Astrocyte (in vitro differentiated cells and primary cell): ENCODE measurements around the gene SRC. TPM values are rescaled to one million over a fixed set of nuclear protein-coding genes. Genes with fewer than 3 reads are reported as not detected.

Experiments
- DNase-seq: peaks from one replicate; pipeline ENCODE4 v3.0.0-alpha.2; 2010; ENCODE audit warnings: low read depth
- FAIRE-seq: peaks from 2 replicates; lab custom pipeline; 2011; peaks lifted over from hg19 to GRCh38; lab: Jason Lieb, UNC
- H2AFZ ChIP-seq: 2 replicates; pipeline ENCODE4 v1.6.0; 2012; ENCODE audit warnings: low read depth, low read length, inconsistent platforms
- H3K27ac ChIP-seq: 2 replicates; pipeline ENCODE4 v1.5.1; 2011; ENCODE audit warnings: low read depth, low read length, inconsistent platforms
- H3K27me3 ChIP-seq: 2 replicates; pipeline ENCODE4 v1.6.0; 2011; ENCODE audit warnings: low read length, inconsistent platforms; ENCODE audit not compliant: insufficient read depth
- H3K36me3 ChIP-seq: 2 replicates; pipeline ENCODE4 v1.5.1; 2011; ENCODE audit warnings: low read length, inconsistent platforms; ENCODE audit not compliant: insufficient read depth
- H3K4me1 ChIP-seq: 2 replicates; pipeline ENCODE4 v1.5.1; 2011; ENCODE audit warnings: low read length, inconsistent platforms; ENCODE audit not compliant: insufficient read depth
- H3K4me2 ChIP-seq: 2 replicates; pipeline ENCODE4 v1.6.0; 2012; ENCODE audit warnings: low read length, inconsistent platforms
- H3K4me3 ChIP-seq: 2 replicates; pipeline ENCODE4 v1.5.1; 2011; ENCODE audit warnings: low read depth, mild to moderate bottlenecking, low read length, inconsistent platforms; ENCODE audit not compliant: insufficient read depth
- H3K79me2 ChIP-seq: 2 replicates; pipeline ENCODE4 v1.6.0; 2012; ENCODE audit warnings: mild to moderate bottlenecking, low read length, inconsistent platforms; ENCODE audit not compliant: insufficient read depth
- H3K9ac ChIP-seq: 2 replicates; pipeline ENCODE4 v1.6.0; 2012; ENCODE audit warnings: mild to moderate bottlenecking, low read length, inconsistent platforms
- H3K9me3 ChIP-seq: 2 replicates; pipeline ENCODE4 v1.5.1; 2012; ENCODE audit warnings: low read depth, mild to moderate bottlenecking, low read length, inconsistent platforms; ENCODE audit not compliant: insufficient read depth
- H4K20me1 ChIP-seq: 2 replicates; pipeline ENCODE4 v1.6.0; 2012; ENCODE audit warnings: low read length, inconsistent platforms; ENCODE audit not compliant: insufficient read depth
- H3K27ac Mint-ChIP-seq: one replicate; pipeline ENCODE4 v1.8.0; 2021; ENCODE audit warnings: mild to moderate bottlenecking, mixed read lengths; ENCODE audit not compliant: unreplicated experiment
- H3K27me3 Mint-ChIP-seq: one replicate; pipeline ENCODE4 v1.8.0; 2021; ENCODE audit warnings: low read depth, mixed read lengths; ENCODE audit not compliant: unreplicated experiment
- H3K36me3 Mint-ChIP-seq: one replicate; pipeline ENCODE4 v1.8.0; 2021; ENCODE audit warnings: low read depth, mixed read lengths; ENCODE audit not compliant: unreplicated experiment
- H3K4me1 Mint-ChIP-seq: one replicate; pipeline ENCODE4 v1.8.0; 2021; ENCODE audit warnings: low read depth, mixed read lengths; ENCODE audit not compliant: unreplicated experiment
- H3K4me3 Mint-ChIP-seq: one replicate; pipeline ENCODE4 v1.8.0; 2021; ENCODE audit warnings: mild to moderate bottlenecking, moderate library complexity, mixed read lengths; ENCODE audit not compliant: unreplicated experiment
- H3K9me3 Mint-ChIP-seq: one replicate; pipeline ENCODE4 v1.8.0; 2021; ENCODE audit warnings: mild to moderate bottlenecking, mixed read lengths; ENCODE audit not compliant: unreplicated experiment
- EZH2 ChIP-seq: IDR thresholded peaks from 2 replicates; pipeline ENCODE4 v1.6.1; 2012; ENCODE audit warnings: mild to moderate bottlenecking, low read length, inconsistent platforms; ENCODE audit not compliant: insufficient read depth
- total RNA-seq: library from RNA; stranded (reverse); gene quantifications from 2 replicates; pipeline ENCODE4 v1.2.1, GENCODE V29; 2021
- TF ChIP-seq, protein P1 (sequence below): IDR thresholded peaks from 2 replicates; pipeline ENCODE4 v1.5.1; 2011; ENCODE audit warnings: low read depth, mild to moderate bottlenecking, inconsistent platforms, low read length, moderate library complexity; ENCODE audit not compliant: insufficient read depth

The SRC gene
- total RNA-seq, 1 donor from 2014 or later: 33.4 TPM

DNA sequence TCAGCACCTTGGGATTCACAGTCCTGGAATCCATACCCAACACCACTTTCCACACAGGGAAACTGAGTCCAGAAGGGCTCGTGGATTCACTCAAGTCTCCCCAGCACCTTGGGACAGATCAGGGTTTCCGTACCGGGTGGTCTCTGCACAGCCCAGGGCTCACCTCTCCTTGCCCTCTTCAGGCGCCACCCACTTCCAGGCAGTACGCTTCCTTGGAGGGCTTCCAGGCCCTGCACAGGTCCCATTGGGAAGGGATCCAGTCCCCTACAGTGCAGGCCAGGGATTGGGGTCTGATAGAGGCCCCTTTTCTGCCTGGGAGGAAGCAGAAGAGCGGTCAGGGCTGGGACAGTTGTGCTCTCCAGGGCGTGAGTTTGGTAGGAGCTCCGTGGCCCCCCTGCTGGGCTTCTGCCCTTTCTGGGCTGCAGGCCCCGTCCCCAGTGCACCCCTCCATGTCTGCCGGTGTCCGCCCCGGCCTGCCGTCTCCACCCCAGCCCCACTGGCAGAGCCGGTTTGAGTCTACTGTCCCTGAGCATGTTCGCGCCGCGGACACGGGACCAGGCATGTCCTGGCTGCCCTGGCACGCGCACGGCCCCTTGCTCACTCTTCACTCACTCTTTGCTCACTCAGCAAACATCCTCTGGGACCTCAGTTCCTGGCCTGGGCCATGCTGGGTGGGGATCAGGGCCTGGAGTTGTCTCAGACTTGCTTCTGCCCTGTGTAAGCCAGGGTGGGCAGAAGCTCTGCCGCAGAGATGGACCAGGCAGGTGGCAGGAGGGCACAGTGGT, 12.6 kb downstream of the SRC start:
- Histone ChIP-seq H4K20me1 (peaks cover 93% of the 10 kb centered on the region), H2AFZ (no peak overlapping the region), H3K27ac (no peak overlapping the region), H3K4me2 (no peak overlapping the region), H3K4me1 (no peaks in the 10 kb centered on the region), H3K36me3 (no peaks in the 10 kb centered on the region), H3K27me3 (no peaks in the 10 kb centered on the region), H3K9me3 (no peaks in the 10 kb centered on the region), H3K79me2 (peaks cover 76% of the 10 kb centered on the region), H3K4me3 (no peak overlapping the region), H3K9ac (no peak overlapping the region)
- DNase-seq: no peak
- Mint-ChIP-seq H3K4me3 (no peak overlapping the region), H3K27ac (peak overlapping the region; percentile 47), H3K4me1 (peaks cover 5% of the 10 kb centered on the region), H3K27me3 (no peaks in the 10 kb centered on the region), H3K36me3 (peaks cover 5% of the 10 kb centered on the region), H3K9me3 (no peaks in the 10 kb centered on the region)
- FAIRE-seq: no peak
- TF ChIP-seq EZH2: no peak
- TF ChIP-seq, protein P1, sequence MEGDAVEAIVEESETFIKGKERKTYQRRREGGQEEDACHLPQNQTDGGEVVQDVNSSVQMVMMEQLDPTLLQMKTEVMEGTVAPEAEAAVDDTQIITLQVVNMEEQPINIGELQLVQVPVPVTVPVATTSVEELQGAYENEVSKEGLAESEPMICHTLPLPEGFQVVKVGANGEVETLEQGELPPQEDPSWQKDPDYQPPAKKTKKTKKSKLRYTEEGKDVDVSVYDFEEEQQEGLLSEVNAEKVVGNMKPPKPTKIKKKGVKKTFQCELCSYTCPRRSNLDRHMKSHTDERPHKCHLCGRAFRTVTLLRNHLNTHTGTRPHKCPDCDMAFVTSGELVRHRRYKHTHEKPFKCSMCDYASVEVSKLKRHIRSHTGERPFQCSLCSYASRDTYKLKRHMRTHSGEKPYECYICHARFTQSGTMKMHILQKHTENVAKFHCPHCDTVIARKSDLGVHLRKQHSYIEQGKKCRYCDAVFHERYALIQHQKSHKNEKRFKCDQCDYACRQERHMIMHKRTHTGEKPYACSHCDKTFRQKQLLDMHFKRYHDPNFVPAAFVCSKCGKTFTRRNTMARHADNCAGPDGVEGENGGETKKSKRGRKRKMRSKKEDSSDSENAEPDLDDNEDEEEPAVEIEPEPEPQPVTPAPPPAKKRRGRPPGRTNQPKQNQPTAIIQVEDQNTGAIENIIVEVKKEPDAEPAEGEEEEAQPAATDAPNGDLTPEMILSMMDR: no peak

DNA sequence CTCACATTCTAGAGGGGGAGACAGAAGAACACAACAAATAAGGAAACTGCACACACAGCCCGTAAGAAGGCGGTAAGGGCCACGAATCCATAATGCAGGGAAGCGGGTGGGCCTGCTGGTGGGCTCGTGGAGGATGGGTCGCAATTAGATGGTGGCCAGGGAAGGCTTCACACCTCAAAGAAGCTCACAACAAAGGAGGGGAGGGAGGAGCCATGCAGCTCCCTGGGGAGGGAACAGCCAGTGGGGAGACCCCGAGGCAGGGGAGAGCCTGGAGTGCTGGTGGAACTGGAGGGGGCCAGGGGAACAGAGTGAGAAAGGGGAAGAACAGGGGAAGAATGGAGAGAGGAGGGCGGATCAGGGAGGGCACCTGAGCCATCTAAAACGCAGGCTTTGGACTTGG, 13.4 kb downstream of the SRC start:
- no peak overlapping the region for H3K9ac ChIP-seq
- DNase-seq (no peak), FAIRE-seq (no peak)
- Mint-ChIP-seq H3K27me3 (no peaks in the 10 kb centered on the region), H3K27ac (no peak overlapping the region), H3K36me3 (peaks cover 6% of the 10 kb centered on the region), H3K4me3 (no peak overlapping the region), H3K4me1 (peaks cover 5% of the 10 kb centered on the region), H3K9me3 (no peaks in the 10 kb centered on the region)
- peaks cover 76% of the 10 kb centered on the region for H3K79me2 ChIP-seq
- H3K27ac ChIP-seq: no peak overlapping the region
- H3K4me1 ChIP-seq: no peaks in the 10 kb centered on the region
- H3K36me3 ChIP-seq: no peaks in the 10 kb centered on the region
- no peak for TF ChIP-seq EZH2
- TF ChIP-seq, protein P1: no peak
- no peak overlapping the region for H3K4me3 ChIP-seq
- H3K4me2 ChIP-seq: no peak overlapping the region
- no peaks in the 10 kb centered on the region for H3K9me3 ChIP-seq
- no peak overlapping the region for H2AFZ ChIP-seq
- no peaks in the 10 kb centered on the region for H3K27me3 ChIP-seq
- peaks cover 93% of the 10 kb centered on the region for H4K20me1 ChIP-seq

DNA sequence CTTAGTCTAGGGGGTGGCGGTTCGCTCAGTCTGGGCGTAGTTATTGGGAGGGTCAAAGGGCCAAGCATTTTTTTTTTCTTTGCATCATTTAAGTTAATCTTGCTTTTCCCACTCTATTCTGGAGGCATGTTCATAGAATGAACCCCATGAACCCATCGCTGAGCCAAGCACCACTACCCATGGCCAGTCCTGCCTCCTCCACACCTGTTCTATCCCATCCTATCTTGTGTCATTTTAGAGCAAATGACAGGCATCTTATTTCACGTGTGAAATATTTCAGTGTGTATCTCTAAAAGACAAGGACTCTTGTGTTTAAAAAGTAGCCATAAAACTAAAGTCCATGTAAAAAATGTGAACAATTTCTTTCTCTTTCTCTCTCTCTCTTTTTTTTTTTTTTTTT, 13.9 kb downstream of the SRC start:
- Mint-ChIP-seq H3K36me3 (peaks cover 9% of the 10 kb centered on the region), H3K27ac (no peak overlapping the region), H3K27me3 (no peaks in the 10 kb centered on the region), H3K9me3 (no peaks in the 10 kb centered on the region), H3K4me1 (peaks cover 5% of the 10 kb centered on the region), H3K4me3 (no peak overlapping the region)
- Histone ChIP-seq H3K4me3 (no peak overlapping the region), H3K79me2 (peaks cover 76% of the 10 kb centered on the region), H3K4me2 (no peak overlapping the region), H3K4me1 (no peaks in the 10 kb centered on the region), H3K9me3 (no peaks in the 10 kb centered on the region), H4K20me1 (peaks cover 93% of the 10 kb centered on the region), H2AFZ (no peak overlapping the region), H3K27me3 (no peaks in the 10 kb centered on the region), H3K27ac (no peak overlapping the region), H3K9ac (no peak overlapping the region), H3K36me3 (no peaks in the 10 kb centered on the region)
- TF ChIP-seq, protein P1: no peak
- no peak for TF ChIP-seq EZH2
- FAIRE-seq: no peak
- DNase-seq: no peak
